Heart right ventricle (tissue), 16 donors: ENCODE data around the gene TPRG1. TPM values are rescaled to one million over a fixed set of nuclear protein-coding genes. Genes with fewer than 3 reads are reported as not detected.

ENCODE experiments used
- ATAC-seq, 8 donors: fragments of 200-7000 bp; cut with Tn5 transposase; one replicate each; pipeline ENCODE4 v1.9.1; 2020; ENCODE audit warnings: mild to moderate bottlenecking in 8 of 8, moderate library complexity in 8 of 8, moderate number of reproducible peaks in 1 of 8
- DNase-seq, 2 donors: peaks; one replicate each; pipeline ENCODE4 v3.0.0-alpha.2; 2020
- H3K27ac ChIP-seq, 10 donors: fragments of 200-600 bp; sonication (generic) in 2 of 10; one replicate each; pipeline versions ENCODE4 v1.5.0 to v1.8.0; 2020 to 2022; ENCODE audit warnings: mild to moderate bottlenecking in 3 of 10
- H3K27me3 ChIP-seq, 7 donors: fragments of 200-600 bp; one replicate each; pipeline ENCODE4 v1.8.0; 2021 to 2022; ENCODE audit warnings: mild to moderate bottlenecking in 2 of 7
- H3K36me3 ChIP-seq, 9 donors: fragments of 200-600 bp; sonication (generic) in 1 of 9; one replicate each; pipeline versions ENCODE4 v1.5.0 to v1.8.0; 2020 to 2022; ENCODE audit warnings: mild to moderate bottlenecking in 2 of 9
- H3K4me1 ChIP-seq, 9 donors: fragments of 200-600 bp; sonication (generic) in 1 of 9; one replicate each; pipeline versions ENCODE4 v1.5.0 to v1.8.0; 2020 to 2022; ENCODE audit warnings: mild to moderate bottlenecking in 4 of 9
- H3K4me3 ChIP-seq, 10 donors: fragments of 200-600 bp; sonication (generic) in 2 of 10; one replicate each; pipeline versions ENCODE4 v1.5.0 to v1.8.0; 2020 to 2022; ENCODE audit warnings: mild to moderate bottlenecking in 7 of 10, moderate library complexity in 2 of 10
- H3K9me3 ChIP-seq, 11 donors: fragments of 200-600 bp in 10 of 11; sonication (generic) in 2 of 11; one replicate each; pipeline versions ENCODE4 v1.5.0 to v1.8.0; 2013 to 2022; ENCODE audit warnings: mild to moderate bottlenecking in 2 of 11, control low read depth in 1 of 11, moderate library complexity in 1 of 11
- CTCF ChIP-seq, 9 donors: fragments of 200-600 bp; sonication (generic) in 2 of 9; IDR thresholded peaks; one replicate each; pipeline versions ENCODE4 v1.5.0 to v1.8.0; 2021 to 2022; ENCODE audit warnings: antibody characterized with exemption in 9 of 9, mild to moderate bottlenecking in 5 of 9, moderate library complexity in 1 of 9
- WGBS, 2 donors: extraction: QIAGEN DNeasy Blood & Tissue Kit; methylation state at CpG; one replicate each; pipeline ENCODE4 v1.1.7; 2013; ENCODE audit warnings: inconsistent platforms in 1 of 2; 5-methylcytosine and 5-hydroxymethylcytosine counted together
- intact Hi-C, 10 donors: fragments of 100-400 bp; cut with DNase I; formaldehyde crosslinking; loops; one replicate each; pipeline versions ENCODE4 v1.11.1 to v1.14.2; 2022
- polyA plus RNA-seq, 2 donors: library from polyadenylated mRNA; stranded (reverse); fragments of 200-250 nt; gene quantifications; one replicate each; pipeline ENCODE4 v1.2.3, GENCODE V29; 2013
- total RNA-seq, 10 donors: library from RNA; stranded (reverse); fragmentation: NEBNext Ultra II Directional in 3 of 10; extraction: Animal tissue kit (Norgen Biotek cat#: 25700) in 3 of 10; gene quantifications; one replicate each; pipeline versions ENCODE4 v1.2.1 to v1.2.4, GENCODE V29; 2021 to 2023
- donor health status: Arrhythmogenic right ventricular cardiomyopathy.
- donor health status: ischemic (EF 13 %, LVEDD 7.1; RV severe dilation, severe dysfunction).
- donor health status: healthy with polysubstance abuse.
- donor health status: DM: no; HTN: yes; CAD: no.
- donor health status: DM: no; HTN: no; CAD: no.
- donor health status: ischemic (EF 25% LVEDD 6.9; RV normal size, moderate dysfunction).
- donor health status: ischemic (EF 25% LVEDD 5.7; RV mildly dilated, moderate dysfunction).
- donor health status: healthy.
- donor health status: DM: yes; HTN: yes; CAD: no.
- donor health status: Ischemic cardiomyopathy.
- donor health status: ischemic (EF 35%, LVEDD 5.7; RV mildly dilated, moderate dysfunction).
- donor health status: nonischemic (EF 11% LVEDD 7.7; RV severe dilation, severe dysfunction).
- donor health status: DM: yes; HTN: yes; CAD: no.
- donor health status: PGD.
- donor health status: ischemic (EF 29% LVEDD 5.4; RV normal size, mild dysfunction).
- donor health status: nonischemic (EF 23%, LVEDD 6.1; RV moderate dilation, normal function).

Gene TPRG1
- total and polyA plus RNA-seq, 12 donors: 0.62 to 3.1 (median 1.8) TPM

GRCh38 chr3:189149203-189149602 is 22.6 kb upstream of the TPRG1 start:
- no peak for DNase-seq

GRCh38 chr3:189157232-189158007 is 14.4 kb upstream of the TPRG1 start:
- intact Hi-C loops: loop anchor here in 1 of 10 donors (10.0 kb wide), 1 partner anchor 1323 kb away; no protein-coding TSS in a partner anchor
- WGBS, 2 donors: 85% methylated on average over 11 of the region's 11 CpGs
- H3K27ac ChIP-seq: no peak overlapping the region

More at GRCh38 chr3:189149203-189149602, 22.6 kb upstream of the TPRG1 start:
- Histone ChIP-seq H3K27me3 (no peaks in the 10 kb centered on the region), H3K4me1 (peaks cover 0 to 21% (median 7%) of the 10 kb centered on the region in 9 donors), H3K36me3 (no peaks in the 10 kb centered on the region), H3K9me3 (no peaks in the 10 kb centered on the region), H3K27ac (no peak overlapping the region), H3K4me3 (no peak overlapping the region)
- WGBS, 2 donors: 57 to 58% methylated on average over 3 of the region's 3 CpGs
- intact Hi-C loops: loop anchor here (2.0 to 10.0 kb wide), 14 partner anchors 104 to 1417 kb away; partner anchors contain the start of gene BCL6 (in 1 of the 10)
- TF ChIP-seq CTCF (IDR thresholded peaks at IDR 0.05): no peak
- no peak for ATAC-seq

GRCh38 chr3:189158034-189158433 is 13.7 kb upstream of the TPRG1 start:
- TF ChIP-seq CTCF (IDR thresholded peaks at IDR 0.05): no peak
- WGBS, 2 donors: 85 to 87% methylated on average over 7 of the region's 7 CpGs
- Histone ChIP-seq H3K27me3 (peaks cover 0 to 4% (median 0%) of the 10 kb centered on the region in 7 donors), H3K4me3 (no peak overlapping the region), H3K27ac (no peak overlapping the region), H3K9me3 (no peaks in the 10 kb centered on the region), H3K36me3 (no peaks in the 10 kb centered on the region), H3K4me1 (no peaks in the 10 kb centered on the region)
- ATAC-seq (no peak), DNase-seq (no peak)
- intact Hi-C loops: loop anchor here in 1 of 10 donors (10.0 kb wide), 1 partner anchor 1323 kb away; no protein-coding TSS in a partner anchor

More at GRCh38 chr3:189157232-189158007, 14.4 kb upstream of the TPRG1 start:
- no peak for DNase-seq
- Histone ChIP-seq H3K4me3 (no peak overlapping the region), H3K27me3 (peaks cover 0 to 4% (median 0%) of the 10 kb centered on the region in 7 donors), H3K36me3 (no peaks in the 10 kb centered on the region), H3K4me1 (no peaks in the 10 kb centered on the region), H3K9me3 (no peaks in the 10 kb centered on the region)
- no peak for ATAC-seq
- no peak for TF ChIP-seq CTCF (IDR thresholded peaks at IDR 0.05)

GRCh38 chr3:189160519-189161309 is 11.1 kb upstream of the TPRG1 start:
- H3K36me3 ChIP-seq: no peaks in the 10 kb centered on the region

More at GRCh38 chr3:189160519-189161309, 11.1 kb upstream of the TPRG1 start:
- 83 to 87% methylated on average over 8 of the region's 8 CpGs for WGBS, 2 donors
- Histone ChIP-seq H3K4me1 (no peaks in the 10 kb centered on the region), H3K27me3 (peaks cover 0 to 4% (median 0%) of the 10 kb centered on the region in 7 donors), H3K4me3 (no peak overlapping the region), H3K9me3 (no peaks in the 10 kb centered on the region), H3K27ac (no peak overlapping the region)
- intact Hi-C loops: no loop called here
- ATAC-seq: no peak
- DNase-seq: no peak
- no peak for TF ChIP-seq CTCF (IDR thresholded peaks at IDR 0.05)
